Urothelium cell line (cell line): ENCODE measurements around the gene FBRS.
A peak's percentile ranks its signal among the peaks of the same experiment; 100 is the strongest.
"Not testable (repeated sequence)": the region's sequence is repeated elsewhere in the genome, so short reads cannot be mapped to it uniquely, and the experiment has no call there.

Experiments
- DNase-seq: peaks from one replicate; pipeline ENCODE4 v3.0.0; 2011; ENCODE audit warnings: low spot score, mixed read lengths
- FAIRE-seq: peaks from 2 replicates; lab custom pipeline; 2011; peaks lifted over from hg19 to GRCh38; lab: Jason Lieb, UNC

Gene FBRS

DNA sequence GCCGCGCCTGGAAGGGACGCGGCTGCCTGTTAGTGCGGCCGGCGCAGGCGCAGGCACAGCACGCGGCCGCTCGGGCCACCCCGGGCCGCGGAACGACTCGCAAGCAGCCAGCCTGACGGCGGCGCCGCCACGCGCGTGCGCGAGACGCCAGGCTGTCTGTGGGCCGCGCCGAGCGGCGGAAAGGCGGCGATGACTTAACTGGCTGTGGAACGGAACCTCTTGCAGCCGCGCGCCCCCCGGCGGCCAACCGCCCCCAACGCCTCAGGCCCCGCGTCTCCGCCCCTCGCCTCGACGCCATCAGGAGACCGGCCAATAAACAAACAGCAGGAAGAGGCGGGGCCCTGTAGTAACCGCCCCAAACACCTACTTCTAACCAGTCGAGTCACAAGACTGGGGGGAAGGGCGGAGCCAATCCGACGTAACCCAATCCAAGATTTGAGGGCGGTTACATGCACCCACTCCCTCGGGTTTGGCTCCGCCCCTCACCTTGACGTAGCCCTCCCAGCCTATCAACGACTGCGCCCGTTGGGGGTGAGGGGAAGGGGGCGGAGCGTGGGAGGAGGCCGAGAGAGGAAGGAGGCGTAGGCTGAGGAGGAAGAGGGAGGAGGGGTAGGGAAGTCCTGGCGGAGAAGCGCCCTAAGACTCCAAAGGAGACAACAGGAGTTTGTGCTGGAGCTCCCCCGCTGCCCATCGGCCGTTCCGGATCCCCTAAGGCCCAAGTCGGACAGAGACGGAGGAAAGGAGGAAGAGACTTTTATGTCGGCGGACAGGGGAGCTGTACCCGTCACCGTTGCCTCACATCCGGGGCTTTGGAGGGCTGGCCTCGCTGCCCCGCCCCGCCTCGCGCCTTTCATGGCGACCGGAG, at the start of gene FBRS:
TSS of gene FBRS (plus strand) at position 566 of the 865 bp plus-strand sequence. CDS start 1,088 bp downstream, outside the sequence.
- FAIRE-seq: peak; percentile 69
- DNase-seq: peak; percentile 95

DNA sequence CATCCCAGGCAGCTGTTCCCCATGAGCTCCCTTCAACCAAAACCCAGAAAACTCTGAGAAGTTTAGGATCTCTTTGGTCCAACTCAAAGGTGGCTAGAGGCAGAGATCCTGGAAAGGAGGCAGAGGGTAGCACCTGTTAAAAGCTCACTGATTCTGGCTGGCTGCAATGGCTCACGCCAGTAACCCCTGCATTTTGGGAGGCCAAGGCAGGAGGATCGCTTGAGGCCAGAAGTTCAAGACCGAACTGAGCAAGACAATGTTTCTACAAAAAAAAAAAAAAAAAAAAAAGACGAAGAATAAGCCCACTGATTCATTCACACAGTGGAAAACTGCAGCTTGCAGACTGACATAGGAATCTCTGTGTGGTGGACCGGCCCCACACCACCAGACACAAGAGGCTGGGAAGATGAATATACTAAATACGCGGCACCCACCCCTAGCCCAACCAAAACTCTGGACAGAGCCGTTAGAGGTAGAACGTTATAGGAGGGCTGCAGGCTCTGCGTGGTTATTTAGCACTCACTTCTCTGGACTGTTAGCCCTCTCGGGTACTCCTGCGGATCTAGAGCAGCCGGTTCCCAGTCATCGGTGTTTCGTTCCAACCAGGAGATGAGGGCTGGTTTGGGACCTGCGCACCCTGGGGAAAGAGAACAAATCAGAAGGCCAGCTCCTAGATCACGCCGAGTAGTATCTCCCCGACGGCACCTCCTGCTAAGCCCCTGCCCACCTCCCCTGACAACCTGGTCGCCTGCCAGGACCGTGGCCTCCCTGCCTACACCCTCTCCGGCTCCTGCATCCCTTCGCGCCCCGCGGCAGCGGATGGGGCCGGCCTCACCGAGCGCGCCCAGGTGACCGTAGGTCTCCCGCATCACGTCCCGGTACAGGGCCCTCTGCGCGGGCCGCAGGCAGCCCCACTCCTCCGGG, 49.0 kb upstream of the FBRS start:
- no peak for FAIRE-seq
- DNase-seq: peak; percentile 45

DNA sequence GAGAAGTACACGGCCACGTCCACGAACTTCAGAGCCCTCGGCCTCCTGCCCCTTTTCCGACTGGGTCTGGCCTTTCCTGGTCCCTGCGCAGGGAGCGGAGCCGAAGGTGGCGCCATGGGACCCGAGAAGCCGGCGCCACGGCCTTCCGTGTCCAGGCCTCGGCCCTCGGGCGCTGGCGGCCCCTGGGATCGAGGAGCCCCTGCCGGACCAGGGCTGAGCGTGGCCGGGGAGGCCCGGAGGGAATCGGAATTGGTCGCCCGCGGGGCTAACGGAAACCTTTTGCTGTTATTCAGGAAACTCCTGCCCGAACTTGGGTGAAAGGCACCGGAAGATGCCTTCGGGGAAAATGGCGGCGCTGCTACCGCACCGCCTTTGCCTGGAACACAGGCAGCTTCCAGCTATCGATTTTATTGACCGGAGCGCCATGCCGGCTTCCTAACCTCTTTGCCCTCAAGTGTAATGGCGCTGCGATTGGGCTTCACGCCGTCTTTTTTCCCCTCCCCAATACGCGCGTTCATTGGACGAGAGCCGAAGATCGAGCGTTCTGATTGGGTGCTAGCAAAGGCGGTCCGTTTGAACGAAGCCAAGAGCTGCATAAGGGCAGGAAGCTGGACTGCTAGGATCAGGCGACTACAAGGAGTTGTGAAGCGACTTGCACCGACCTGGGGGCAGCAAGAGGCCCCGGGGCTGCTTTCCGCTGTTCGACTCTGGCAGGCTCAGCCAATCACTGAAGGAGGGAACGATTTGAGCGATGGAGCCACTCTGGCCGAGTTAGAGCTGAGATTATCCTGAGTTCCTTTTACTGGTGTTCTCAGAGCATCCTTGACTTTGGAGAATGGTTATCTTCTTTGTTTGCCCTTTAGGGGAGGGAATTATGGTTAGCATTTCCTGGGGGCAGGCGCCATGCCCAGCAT, 48.0 kb upstream of the FBRS start, which contains the start of gene ZNF689:
TSS of gene ZNF689 (minus strand) at position 464 of the 914 bp plus-strand sequence. CDS start at position 116, 348 bp downstream.
- DNase-seq (peak; percentile 91), FAIRE-seq (no peak)

- DNase-seq: peak; percentile 28
- no peak for FAIRE-seq
Measured at GRCh38 chr16:30615358-30616091, 42.7 kb upstream of the FBRS start.

DNA sequence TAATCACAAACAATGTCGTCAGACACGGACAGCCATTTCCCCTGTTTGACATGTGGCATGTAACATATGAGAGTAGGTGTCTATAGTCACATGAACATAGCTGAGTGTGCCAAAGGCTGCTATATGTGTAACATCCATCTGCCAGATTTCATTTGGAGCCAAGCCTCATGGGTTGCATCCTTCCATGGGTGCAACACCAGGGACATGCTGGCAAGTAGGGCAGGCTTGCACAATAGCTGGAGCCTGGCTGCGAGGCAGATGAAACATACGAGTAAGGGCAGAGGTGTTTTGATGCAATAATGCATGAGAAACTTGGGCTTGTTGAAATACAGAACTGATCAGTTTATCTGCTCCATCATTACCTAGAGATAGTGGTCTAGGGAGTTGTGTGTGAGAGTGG, 39.0 kb upstream of the FBRS start:
- no peak for FAIRE-seq
- no peak for DNase-seq

- DNase-seq: no peak
- no peak for FAIRE-seq
Measured at GRCh38 chr16:30619638-30620037, 38.6 kb upstream of the FBRS start.

DNA sequence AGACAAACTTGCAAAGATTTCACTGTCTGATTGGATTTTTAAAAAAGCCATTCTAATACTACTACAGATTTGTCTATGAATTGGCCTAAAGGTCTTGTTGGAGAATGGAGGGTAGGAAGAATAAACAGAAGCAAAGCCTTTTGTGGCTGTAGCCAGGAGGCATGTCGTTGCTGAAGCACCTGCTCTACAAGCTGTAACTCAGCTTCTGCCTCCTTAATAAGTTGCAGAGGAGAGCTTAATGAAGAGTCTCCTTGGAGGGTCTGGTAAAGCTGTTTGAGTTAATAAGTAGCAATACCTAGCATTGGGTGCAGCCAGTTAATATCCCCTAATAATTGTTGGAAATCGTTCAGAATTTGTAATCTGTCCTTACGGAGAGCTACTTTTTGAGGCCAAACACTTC, 38.1 kb upstream of the FBRS start:
- DNase-seq (no peak), FAIRE-seq (no peak)

- no peak for DNase-seq
- no peak for FAIRE-seq
Measured at GRCh38 chr16:30621765-30622164, 36.5 kb upstream of the FBRS start.

DNA sequence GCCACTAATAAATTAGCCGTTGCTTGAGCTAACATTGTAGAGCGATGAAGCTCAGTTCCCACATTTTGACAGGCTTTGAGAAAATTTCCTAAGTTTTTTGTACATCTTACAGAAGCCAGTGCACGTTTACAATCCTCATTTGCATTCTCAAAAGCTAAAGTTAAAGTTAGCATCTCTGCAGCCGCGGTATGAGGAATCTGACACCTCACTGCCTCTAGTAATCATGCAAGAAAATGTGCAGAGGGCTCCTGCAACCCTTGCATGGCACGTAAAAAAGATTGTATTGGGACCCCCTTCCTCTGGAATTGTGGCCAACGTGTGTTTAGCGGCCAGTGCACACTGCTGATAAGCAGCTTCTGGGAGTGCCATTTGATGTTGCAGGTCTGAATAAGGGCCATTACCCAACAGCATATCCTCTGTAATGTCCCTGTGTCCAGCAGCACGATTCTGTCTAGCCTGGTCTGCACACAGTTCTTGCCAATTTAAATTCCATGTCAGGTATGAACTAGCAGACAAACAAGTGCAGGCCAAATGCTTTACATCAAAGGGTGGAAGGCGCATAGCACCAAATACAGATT, 35.7 kb upstream of the FBRS start:
- no peak for DNase-seq
- no peak for FAIRE-seq

- FAIRE-seq: no peak
- no peak for DNase-seq
Measured at GRCh38 chr16:30623536-30624283, 34.5 kb upstream of the FBRS start.

DNA sequence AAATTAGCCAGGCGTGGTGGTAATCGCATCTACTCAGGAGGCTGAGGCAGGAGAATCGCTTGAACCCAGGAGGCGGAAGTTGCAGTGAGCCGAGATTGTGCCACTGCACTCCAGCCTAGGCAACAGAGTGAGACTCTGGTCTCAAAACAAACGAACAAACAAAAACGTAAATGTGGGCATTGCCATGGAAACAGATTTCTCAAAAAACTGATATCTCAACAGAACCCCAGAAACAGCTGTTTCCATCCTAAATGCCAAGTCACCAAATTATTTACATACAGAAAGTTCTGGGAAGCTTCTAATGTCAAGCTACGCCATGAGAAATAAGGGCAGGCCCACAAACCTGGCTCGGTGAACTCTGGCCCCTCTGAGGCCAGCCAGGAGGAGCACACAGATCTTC, 32.0 kb upstream of the FBRS start:
- FAIRE-seq (no peak), DNase-seq (no peak)

- FAIRE-seq (no peak), DNase-seq (peak; percentile 69)
Measured at GRCh38 chr16:30628628-30629540, 29.3 kb upstream of the FBRS start.

GRCh38 chr16:30632454-30632853, 25.8 kb upstream of the FBRS start:
- not testable (repeated sequence) for FAIRE-seq, DNase-seq

DNA sequence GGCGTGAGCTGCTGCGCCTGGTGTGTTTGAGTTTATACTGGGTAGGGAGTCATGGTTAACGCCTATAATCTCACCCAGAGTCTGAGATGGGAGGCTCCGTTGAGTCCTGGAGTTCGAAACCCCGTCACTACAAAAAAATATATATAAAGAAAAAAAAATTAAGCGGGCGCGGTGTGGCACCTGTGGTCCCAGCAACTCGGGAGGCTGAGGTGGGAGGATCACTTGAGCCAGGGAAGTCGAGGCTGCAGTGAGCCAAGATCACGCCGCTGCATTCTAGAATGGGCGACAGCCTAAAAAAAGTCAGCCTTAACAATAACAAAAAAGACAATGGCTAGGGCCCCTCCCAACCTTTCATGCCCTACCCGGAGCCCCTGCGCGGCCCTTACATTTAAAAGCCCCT, 24.7 kb upstream of the FBRS start:
- DNase-seq (no peak), FAIRE-seq (no peak)

- FAIRE-seq: no peak
- DNase-seq: no peak
Measured at GRCh38 chr16:30636599-30636998, 21.6 kb upstream of the FBRS start.

GRCh38 chr16:30637139-30637538, 21.1 kb upstream of the FBRS start:
- not testable (repeated sequence) for FAIRE-seq, DNase-seq

GRCh38 chr16:30637944-30638343, 20.3 kb upstream of the FBRS start:
- FAIRE-seq (no peak), DNase-seq (peak; percentile 16)
